Stimulated activated CD8-positive, alpha-beta memory T cell treated with anti-CD3 and anti-CD28 coated beads, Interleukin-15, amount 100 ng/mL, for 1 hour (primary cell): ENCODE data around the gene S1PR4.

Experiments used
- DNase-seq: peaks from one replicate; pipeline ENCODE4 v3.0.0-alpha.2; 2020; ENCODE audit warnings: low read depth

S1PR4 gene

GRCh38 chr19:3178377-3178972 lies at the start of gene S1PR4:
Gene S1PR4, plus strand, starts transcription at chr19:3178769. Its CDS starts 24 bp downstream, at chr19:3178793.
- peak; percentile 39 for DNase-seq

- no peak for DNase-seq
These were observed 49.5 kb upstream of the S1PR4 start for GRCh38 chr19:3129112-3129511.

- DNase-seq: no peak
These were observed 47.4 kb upstream of the S1PR4 start for GRCh38 chr19:3131168-3131567.

GRCh38 chr19:3132971-3133792 lies 45.4 kb upstream of the S1PR4 start:
- peak; percentile 39 for DNase-seq

GRCh38 chr19:3133793-3134116 lies 44.8 kb upstream of the S1PR4 start:
- DNase-seq: no peak

- DNase-seq: no peak
These were observed 42.4 kb upstream of the S1PR4 start, which contains the start of gene GNA15 for GRCh38 chr19:3135961-3136683. Gene GNA15, plus strand, starts transcription at chr19:3136033. Its CDS starts 418 bp downstream, at chr19:3136451.

GRCh38 chr19:3136684-3137055 lies 41.9 kb upstream of the S1PR4 start:
- DNase-seq: no peak

- no peak for DNase-seq
These were observed 41.5 kb upstream of the S1PR4 start for GRCh38 chr19:3137119-3137518.

GRCh38 chr19:3138268-3138667 lies 40.3 kb upstream of the S1PR4 start:
- no peak for DNase-seq

- no peak for DNase-seq
These were observed 37.9 kb upstream of the S1PR4 start for GRCh38 chr19:3140667-3141038.

- no peak for DNase-seq
These were observed 36.3 kb upstream of the S1PR4 start for GRCh38 chr19:3142292-3142670.

- no peak for DNase-seq
These were observed 35.7 kb upstream of the S1PR4 start for GRCh38 chr19:3142781-3143337.

GRCh38 chr19:3145909-3146676 lies 32.5 kb upstream of the S1PR4 start:
- DNase-seq: no peak

- peak; percentile 58 for DNase-seq
These were observed 31.9 kb upstream of the S1PR4 start for GRCh38 chr19:3146677-3147100.

GRCh38 chr19:3148503-3148902 lies 30.1 kb upstream of the S1PR4 start:
- DNase-seq: no peak

GRCh38 chr19:3149089-3149488 lies 29.5 kb upstream of the S1PR4 start:
- DNase-seq: no peak

- DNase-seq: no peak
These were observed 28.8 kb upstream of the S1PR4 start for GRCh38 chr19:3149526-3150505.

GRCh38 chr19:3150739-3151329 lies 27.7 kb upstream of the S1PR4 start:
- DNase-seq: no peak

- no peak for DNase-seq
These were observed 26.8 kb upstream of the S1PR4 start for GRCh38 chr19:3151563-3152418.

GRCh38 chr19:3152419-3152780 lies 26.2 kb upstream of the S1PR4 start:
- no peak for DNase-seq
